H9 (cell line): Measurements from ENCODE around the gene TMEM219. TPM values are rescaled to one million over a fixed set of nuclear protein-coding genes. Genes with fewer than 3 reads are reported as not detected.

Experiments
- DNase-seq: peaks from one replicate; pipeline ENCODE4 v3.0.0-alpha.2; 2017
- H2AFZ ChIP-seq: one replicate; pipeline ENCODE4 v1.6.1; 2013; ENCODE audit warnings: mild to moderate bottlenecking, low read length, control low read depth, moderate library complexity
- H2AK5ac ChIP-seq: 2 replicates; pipeline ENCODE4 v1.6.1; 2013; ENCODE audit warnings: low read length, control low read depth, mixed read lengths; ENCODE audit not compliant: insufficient read length
- H2BK120ac ChIP-seq: one replicate; pipeline ENCODE4 v1.6.1; 2013; ENCODE audit warnings: low read depth, mild to moderate bottlenecking, low read length, control low read depth, inconsistent platforms; ENCODE audit not compliant: poor library complexity, severe bottlenecking
- H2BK12ac ChIP-seq: 2 replicates; pipeline ENCODE4 v1.6.1; 2013; ENCODE audit warnings: low read length, control low read depth, mixed read lengths, low read depth; ENCODE audit not compliant: insufficient read length
- H2BK15ac ChIP-seq: 2 replicates; pipeline ENCODE4 v1.6.1; 2013; ENCODE audit warnings: low read depth, low read length, control low read depth
- H2BK20ac ChIP-seq: one replicate; pipeline ENCODE4 v1.6.1; 2013; ENCODE audit warnings: low read depth, mild to moderate bottlenecking, low read length, control low read depth, inconsistent platforms; ENCODE audit not compliant: poor library complexity, severe bottlenecking
- H2BK5ac ChIP-seq: 2 replicates; pipeline ENCODE4 v1.6.1; 2013; ENCODE audit warnings: low read length, control low read depth, mixed read lengths; ENCODE audit not compliant: insufficient read length
- H3K14ac ChIP-seq: 2 replicates; pipeline ENCODE4 v1.6.1; 2013; ENCODE audit warnings: low read length, control low read depth; ENCODE audit not compliant: insufficient read depth
- H3K18ac ChIP-seq: 2 replicates; pipeline ENCODE4 v1.6.1; 2013; ENCODE audit warnings: low read depth, mild to moderate bottlenecking, mixed read lengths, low read length, control low read depth; ENCODE audit not compliant: insufficient read length
- H3K23ac ChIP-seq: 2 replicates; pipeline ENCODE4 v1.6.1; 2013; ENCODE audit warnings: low read length, control low read depth, mixed read lengths, low read depth; ENCODE audit not compliant: insufficient read length
- H3K23me2 ChIP-seq: 2 replicates; pipeline ENCODE4 v1.6.1; 2013; ENCODE audit warnings: low read depth, mild to moderate bottlenecking, mixed read lengths, low read length, control low read depth; ENCODE audit not compliant: insufficient read length, poor library complexity, severe bottlenecking
- H3K27ac ChIP-seq: 2 replicates; pipeline ENCODE4 v1.5.1; 2013; ENCODE audit warnings: low read length, control low read depth, mixed read lengths, low read depth; ENCODE audit not compliant: insufficient read length
- H3K27me3 ChIP-seq: 2 replicates; pipeline ENCODE4 v1.6.1; 2013; ENCODE audit warnings: low read length, control low read depth, inconsistent platforms; ENCODE audit not compliant: insufficient read depth
- H3K4ac ChIP-seq: 2 replicates; pipeline ENCODE4 v1.6.1; 2013; ENCODE audit warnings: low read depth, mild to moderate bottlenecking, control low read depth, inconsistent platforms, low read length, moderate library complexity
- H3K4me1 ChIP-seq: 2 replicates; pipeline ENCODE4 v1.6.1; 2013; ENCODE audit warnings: low read length, control low read depth, inconsistent platforms; ENCODE audit not compliant: insufficient read depth
- H3K4me2 ChIP-seq: 2 replicates; pipeline ENCODE4 v1.6.1; 2013; ENCODE audit warnings: low read length, control low read depth, mixed read lengths; ENCODE audit not compliant: insufficient read length, insufficient read depth
- H3K56ac ChIP-seq: 2 replicates; pipeline ENCODE4 v1.6.1; 2013; ENCODE audit warnings: low read depth, mild to moderate bottlenecking, mixed read lengths, low read length, control low read depth; ENCODE audit not compliant: insufficient read length
- H3K79me1 ChIP-seq: 2 replicates; pipeline ENCODE4 v1.6.1; 2013; ENCODE audit warnings: low read depth, mild to moderate bottlenecking, moderate library complexity, low read length, control low read depth, inconsistent platforms; ENCODE audit not compliant: insufficient read depth, poor library complexity, severe bottlenecking
- H3K79me2 ChIP-seq: 2 replicates; pipeline ENCODE4 v1.6.1; 2013; ENCODE audit warnings: low read length, control low read depth, inconsistent platforms; ENCODE audit not compliant: insufficient read depth
- H3K9ac ChIP-seq: 2 replicates; pipeline ENCODE4 v1.6.1; 2013; ENCODE audit warnings: low read length, control low read depth, mixed read lengths; ENCODE audit not compliant: insufficient read length; ENCODE audit errors: extremely low read depth
- H3K9me3 ChIP-seq: one replicate; pipeline ENCODE4 v1.6.1; 2013; ENCODE audit warnings: low read depth, low read length, inconsistent platforms; ENCODE audit not compliant: control insufficient read depth
- H3T11ph ChIP-seq: one replicate; pipeline ENCODE4 v1.6.1; 2013; ENCODE audit warnings: mild to moderate bottlenecking, low read length, control low read depth, inconsistent platforms
- H4K20me1 ChIP-seq: one replicate; pipeline ENCODE4 v1.6.1; 2013; ENCODE audit not compliant: control insufficient read depth, insufficient read length, insufficient read depth
- H4K5ac ChIP-seq: 2 replicates; pipeline ENCODE4 v1.6.1; 2013; ENCODE audit warnings: low read depth, mild to moderate bottlenecking, mixed read lengths, low read length, control low read depth; ENCODE audit not compliant: insufficient read length
- H4K8ac ChIP-seq: replicated peaks from 2 replicates; pipeline ENCODE4 v1.6.1; 2013; ENCODE audit warnings: low read length, control low read depth, mixed read lengths, low read depth; ENCODE audit not compliant: insufficient read length
- H4K91ac ChIP-seq: 2 replicates; pipeline ENCODE4 v1.6.1; 2013; ENCODE audit warnings: low read depth, mild to moderate bottlenecking, moderate library complexity, mixed read lengths, low read length, control low read depth; ENCODE audit not compliant: insufficient read length
- H3K27ac Mint-ChIP-seq, 3 experiments: 2 replicates in 2 of 3; 3 replicates in 1 of 3; pipeline ENCODE4 v1.8.0; 2020 to 2021; ENCODE audit warnings: mixed read lengths in 3 of 3, mild to moderate bottlenecking in 1 of 3, moderate library complexity in 1 of 3
- H3K27me3 Mint-ChIP-seq: 2 replicates; pipeline ENCODE4 v1.8.0; 2021; ENCODE audit warnings: low read depth, mild to moderate bottlenecking, moderate library complexity, mixed read lengths
- H3K36me3 Mint-ChIP-seq, 3 experiments: 2 replicates in 2 of 3; 3 replicates in 1 of 3; pipeline ENCODE4 v1.8.0; 2020 to 2021; ENCODE audit warnings: low read depth in 3 of 3, mixed read lengths in 3 of 3; ENCODE audit not compliant: insufficient read depth in 1 of 3
- H3K4me1 Mint-ChIP-seq, 2 experiments: 2 replicates each; pipeline ENCODE4 v1.8.0; 2020; ENCODE audit warnings: mixed read lengths in 2 of 2
- H3K4me3 Mint-ChIP-seq, 2 experiments: 2 replicates in 1 of 2; 3 replicates in 1 of 2; pipeline ENCODE4 v1.8.0; 2020 to 2021; ENCODE audit warnings: mild to moderate bottlenecking in 2 of 2, mixed read lengths in 2 of 2, moderate library complexity in 1 of 2
- H3K9me3 Mint-ChIP-seq, 2 experiments: 2 replicates in 1 of 2; 3 replicates in 1 of 2; pipeline ENCODE4 v1.8.0; 2020; ENCODE audit warnings: mild to moderate bottlenecking in 2 of 2, mixed read lengths in 2 of 2, moderate library complexity in 1 of 2
- CTCF ChIP-seq: fragments of 200-600 bp; sonication (generic); conservative IDR thresholded peaks from 3 replicates; pipeline ENCODE4 v1.8.0; 2021; ENCODE audit warnings: antibody characterized with exemption, mild to moderate bottlenecking
- WGBS: extraction: QIAGEN DNeasy Blood & Tissue Kit; methylation state at CpG from one replicate; pipeline ENCODE4 v1.1.7; 2013; ENCODE audit warnings: missing lambda C conversion rate, low lambda C conversion rate, mixed read lengths; ENCODE audit not compliant: insufficient read length; ENCODE audit errors: extremely low coverage; 5-methylcytosine and 5-hydroxymethylcytosine counted together
- total RNA-seq: library from RNA; stranded (reverse); gene quantifications from 2 replicates; pipeline ENCODE4 v1.2.1, GENCODE V29; 2021

Gene TMEM219
- total RNA-seq, 1 experiment from 2014 or later: 89.1 TPM

DNA sequence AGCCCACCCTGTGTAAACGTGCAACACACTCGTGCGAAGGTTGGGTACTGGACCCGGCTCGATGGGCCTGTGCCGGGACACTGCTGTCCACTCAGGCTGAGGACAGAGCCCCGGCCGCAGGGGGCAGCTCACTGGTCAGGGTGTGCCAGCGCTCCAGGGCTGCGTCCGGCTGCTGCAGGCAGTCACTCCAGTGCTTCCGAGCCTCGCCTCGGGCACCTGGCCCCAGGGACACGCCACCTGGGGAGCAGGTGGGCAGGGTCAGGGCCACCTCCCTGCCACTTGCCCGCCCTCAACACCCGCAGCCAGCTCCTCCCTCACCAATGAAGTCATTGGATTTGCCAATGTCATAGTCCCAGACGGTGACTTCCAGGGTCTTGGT lies 44.2 kb downstream of the TMEM219 start:
- DNase-seq: no peak
- Histone ChIP-seq H3K23me2 (peaks cover 7% of the 10 kb centered on the region), H3K23ac (no peak overlapping the region), H4K5ac (no peak overlapping the region), H2BK20ac (no peak overlapping the region), H3K4ac (no peak overlapping the region), H3K14ac (no peak overlapping the region), H3K4me2 (no peak overlapping the region), H3K56ac (no peak overlapping the region), H3T11ph (no peak overlapping the region), H2BK15ac (no peak overlapping the region), H2BK5ac (no peak overlapping the region), H4K20me1 (no peaks in the 10 kb centered on the region), H2AK5ac (no peak overlapping the region), H2AFZ (no peak overlapping the region), H2BK120ac (no peak overlapping the region), H3K79me1 (no peaks in the 10 kb centered on the region), H3K9ac (no peak overlapping the region), H4K8ac (no peak overlapping the region), H3K27me3 (no peaks in the 10 kb centered on the region), H4K91ac (no peak overlapping the region), H3K27ac (no peak overlapping the region), H3K9me3 (no peaks in the 10 kb centered on the region), H2BK12ac (no peak overlapping the region), H3K18ac (no peak overlapping the region), H3K4me1 (no peaks in the 10 kb centered on the region; the same call in 1 of the 2 replicates), H3K79me2 (no peaks in the 10 kb centered on the region)
- H3K4me1 Mint-ChIP-seq: peaks cover 3 to 22% of the 10 kb centered on the region in 2 experiments; a peak in 3 of 4 replicates
- no peak overlapping the region for H3K4me3 Mint-ChIP-seq
- no peak for TF ChIP-seq CTCF
- no CpG with 5 or more reads among the region's 18 CpGs for WGBS
- no peak overlapping the region for H3K27ac Mint-ChIP-seq
- H3K27me3 Mint-ChIP-seq: peaks cover 23% of the 10 kb centered on the region
- H3K9me3 Mint-ChIP-seq: no peaks in the 10 kb centered on the region
- peaks cover 16 to 32% (median 24%) of the 10 kb centered on the region in 3 experiments for H3K36me3 Mint-ChIP-seq
